Ramos (cell line): ENCODE data around the gene GPR65.
"Not testable (repeated sequence)": the region's sequence is repeated elsewhere in the genome, so short reads cannot be mapped to it uniquely, and the experiment has no call there.

Experiments
- in situ Hi-C: fragments of 300-500 bp; cut with MboI; formaldehyde crosslinking; loops from one replicate; pipeline ENCODE4 v1.14.3; 2022; ENCODE audit warnings: low sequenced_read_pairs; ENCODE audit not compliant: unreplicated experiment

GPR65 gene

GRCh38 chr14:88003425-88003824 lies 1.5 kb upstream of the GPR65 start:
- in situ Hi-C loops: no loop called here

- in situ Hi-C loops: no loop called here
These were observed 364 bp upstream of the GPR65 start for GRCh38 chr14:88004506-88005036.

GRCh38 chr14:88005978-88006851 lies 1.3 kb downstream of the GPR65 start:
- in situ Hi-C loops: no loop called here

- in situ Hi-C loops: no loop called here
These were observed 2.7 kb downstream of the GPR65 start for GRCh38 chr14:88007608-88008007.

- in situ Hi-C loops: no loop called here
These were observed 3.3 kb downstream of the GPR65 start for GRCh38 chr14:88008039-88008742.

GRCh38 chr14:88009486-88009885 lies 4.6 kb downstream of the GPR65 start:
- in situ Hi-C loops: no loop called here

- in situ Hi-C loops: no loop called here
These were observed 5.4 kb downstream of the GPR65 start for GRCh38 chr14:88010331-88010730.

GRCh38 chr14:88012495-88012894 lies 7.6 kb downstream of the GPR65 start:
- in situ Hi-C loops: no loop called here

- in situ Hi-C loops: no loop called here
These were observed 8.9 kb downstream of the GPR65 start for GRCh38 chr14:88013750-88014349.

- in situ Hi-C loops: no loop called here
These were observed 11.8 kb downstream of the GPR65 start for GRCh38 chr14:88016768-88017167.

- in situ Hi-C loops: no loop called here
These were observed 12.6 kb downstream of the GPR65 start for GRCh38 chr14:88017535-88017934.

GRCh38 chr14:88023658-88024187 lies 18.8 kb downstream of the GPR65 start:
- in situ Hi-C loops: no loop called here

- in situ Hi-C loops: not testable (repeated sequence)
These were observed 19.5 kb downstream of the GPR65 start for GRCh38 chr14:88024252-88025086.

GRCh38 chr14:88025313-88025712 lies 20.4 kb downstream of the GPR65 start:
- in situ Hi-C loops: no loop called here

- in situ Hi-C loops: no loop called here
These were observed 22.0 kb downstream of the GPR65 start for GRCh38 chr14:88026890-88027289.

GRCh38 chr14:88029500-88029899 lies 24.6 kb downstream of the GPR65 start:
- in situ Hi-C loops: no loop called here

GRCh38 chr14:88030079-88030478 lies 25.1 kb downstream of the GPR65 start:
- in situ Hi-C loops: no loop called here

GRCh38 chr14:88030892-88031291 lies 26.0 kb downstream of the GPR65 start:
- in situ Hi-C loops: no loop called here

GRCh38 chr14:88032373-88032772 lies 27.4 kb downstream of the GPR65 start:
- in situ Hi-C loops: no loop called here

GRCh38 chr14:88034076-88034475 lies 29.1 kb downstream of the GPR65 start:
- in situ Hi-C loops: no loop called here
